Brain microvascular endothelial cell (primary cell): ENCODE data around the gene FOXRED2.

ENCODE experiments used
- DNase-seq: peaks from one replicate; pipeline ENCODE4 v3.0.0-alpha.2; 2020
- H3K27ac ChIP-seq: fragments of 250-450 bp; sonication (Bioruptor Pico); 2 replicates; pipeline ENCODE4 v1.5.1; 2020; ENCODE audit warnings: mild to moderate bottlenecking, moderate library complexity
- H3K27me3 ChIP-seq: fragments of 250-450 bp; sonication (Bioruptor Pico); replicated peaks from 2 replicates; pipeline ENCODE4 v1.5.1; 2020; ENCODE audit warnings: mild to moderate bottlenecking
- H3K36me3 ChIP-seq: fragments of 250-450 bp; sonication (Bioruptor Pico); replicated peaks from 2 replicates; pipeline ENCODE4 v1.5.1; 2020; ENCODE audit warnings: mild to moderate bottlenecking
- H3K4me3 ChIP-seq: 2 replicates; pipeline ENCODE4 v1.5.1; 2011; ENCODE audit warnings: low read depth, mild to moderate bottlenecking, control low read depth, low read length, moderate library complexity
- in situ Hi-C: cut with HindIII; loops from 2 replicates; pipeline ENCODE4 v1.10.0; 2017; ENCODE audit warnings: low sequenced_read_pairs, low pct_ligation_motif_present
- TF ChIP-seq, protein P1 (sequence below): IDR thresholded peaks from 2 replicates; pipeline ENCODE4 v1.5.1; 2011; ENCODE audit warnings: low read depth, mild to moderate bottlenecking, moderate library complexity, low read length, control low read depth, inconsistent platforms; ENCODE audit errors: missing control alignments

FOXRED2 gene

GRCh38 chr22:36471341-36471821 lies 35.5 kb downstream of the FOXRED2 start:
- DNase-seq, result peak; percentile 59
- H3K36me3 ChIP-seq, result peaks cover 31% of the 10 kb centered on the region
- H3K4me3 ChIP-seq, result no peak overlapping the region
- in situ Hi-C loops, result loop anchor here (25.0 kb wide), 1 partner anchor 134 kb away; no protein-coding TSS in a partner anchor
- peak overlapping the region; percentile 74 for H3K27ac ChIP-seq
- no peaks in the 10 kb centered on the region for H3K27me3 ChIP-seq
- TF ChIP-seq, protein P1, sequence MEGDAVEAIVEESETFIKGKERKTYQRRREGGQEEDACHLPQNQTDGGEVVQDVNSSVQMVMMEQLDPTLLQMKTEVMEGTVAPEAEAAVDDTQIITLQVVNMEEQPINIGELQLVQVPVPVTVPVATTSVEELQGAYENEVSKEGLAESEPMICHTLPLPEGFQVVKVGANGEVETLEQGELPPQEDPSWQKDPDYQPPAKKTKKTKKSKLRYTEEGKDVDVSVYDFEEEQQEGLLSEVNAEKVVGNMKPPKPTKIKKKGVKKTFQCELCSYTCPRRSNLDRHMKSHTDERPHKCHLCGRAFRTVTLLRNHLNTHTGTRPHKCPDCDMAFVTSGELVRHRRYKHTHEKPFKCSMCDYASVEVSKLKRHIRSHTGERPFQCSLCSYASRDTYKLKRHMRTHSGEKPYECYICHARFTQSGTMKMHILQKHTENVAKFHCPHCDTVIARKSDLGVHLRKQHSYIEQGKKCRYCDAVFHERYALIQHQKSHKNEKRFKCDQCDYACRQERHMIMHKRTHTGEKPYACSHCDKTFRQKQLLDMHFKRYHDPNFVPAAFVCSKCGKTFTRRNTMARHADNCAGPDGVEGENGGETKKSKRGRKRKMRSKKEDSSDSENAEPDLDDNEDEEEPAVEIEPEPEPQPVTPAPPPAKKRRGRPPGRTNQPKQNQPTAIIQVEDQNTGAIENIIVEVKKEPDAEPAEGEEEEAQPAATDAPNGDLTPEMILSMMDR, result no peak

- DNase-seq, result peak; percentile 43
- TF ChIP-seq, protein P1, result no peak
- Histone ChIP-seq H3K27me3 (no peaks in the 10 kb centered on the region), H3K36me3 (peaks cover 27% of the 10 kb centered on the region), H3K27ac (peak overlapping the region; percentile 74), H3K4me3 (no peak overlapping the region)
- in situ Hi-C loops, result loop anchor here (25.0 kb wide), 1 partner anchor 134 kb away; no protein-coding TSS in a partner anchor
These were observed 35.9 kb downstream of the FOXRED2 start for GRCh38 chr22:36470994-36471331.

DNA sequence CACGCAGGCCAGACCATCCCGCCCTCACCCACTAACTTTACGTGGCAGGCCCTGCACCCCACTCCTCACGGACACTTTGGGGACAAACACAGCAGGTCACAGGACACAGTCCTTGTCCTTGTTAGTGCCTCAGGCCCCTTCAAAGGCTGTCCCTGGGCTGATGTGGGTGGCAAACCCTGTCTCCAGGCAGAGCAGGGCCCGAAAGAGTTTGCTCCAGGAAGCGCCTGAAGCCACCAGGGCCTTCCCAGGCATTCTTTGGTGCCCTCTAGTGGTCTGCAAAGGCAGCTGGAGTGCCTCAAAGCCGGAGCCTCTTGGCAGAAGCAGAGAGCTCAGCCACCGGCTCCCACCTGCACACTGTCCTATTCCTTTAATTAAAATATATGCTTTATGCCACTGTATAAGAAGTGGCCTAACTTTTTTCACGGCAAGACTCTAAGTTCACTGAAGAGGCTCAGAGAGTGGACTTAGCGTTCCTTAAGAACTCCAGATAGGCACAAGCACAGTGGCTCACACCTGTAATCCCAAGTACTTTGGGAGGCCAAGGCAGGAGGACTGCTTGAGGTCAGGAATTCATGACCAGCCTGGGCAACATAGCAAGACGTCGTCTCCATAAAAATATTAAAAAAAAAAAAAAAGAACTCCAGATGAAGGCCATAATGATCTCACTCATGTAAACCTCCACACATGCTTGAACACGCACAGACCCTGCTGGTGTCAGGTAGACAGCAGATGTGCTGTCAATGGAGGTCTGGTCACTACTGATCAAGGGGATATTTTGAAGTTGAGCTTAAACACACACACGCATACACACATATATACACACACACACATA lies 36.5 kb downstream of the FOXRED2 start:
- H3K27ac ChIP-seq, result peak overlapping the region; percentile 74
- TF ChIP-seq, protein P1, result peak; percentile 97
- in situ Hi-C loops, result loop anchor here (25.0 kb wide), 1 partner anchor 133 kb away; no protein-coding TSS in a partner anchor
- no peaks in the 10 kb centered on the region for H3K27me3 ChIP-seq
- H3K36me3 ChIP-seq, result peaks cover 21% of the 10 kb centered on the region
- DNase-seq, result peak; percentile 85
- H3K4me3 ChIP-seq, result no peak overlapping the region

GRCh38 chr22:36469094-36469710 lies 37.6 kb downstream of the FOXRED2 start:
- TF ChIP-seq, protein P1, result no peak
- Histone ChIP-seq H3K4me3 (no peak overlapping the region), H3K27ac (no peak overlapping the region), H3K36me3 (peaks cover 11% of the 10 kb centered on the region), H3K27me3 (no peaks in the 10 kb centered on the region)
- in situ Hi-C loops, result loop anchor here (25.0 kb wide), 1 partner anchor 132 kb away; no protein-coding TSS in a partner anchor
- no peak for DNase-seq

GRCh38 chr22:36467946-36468345 lies 38.9 kb downstream of the FOXRED2 start:
- H3K27ac ChIP-seq, result peak overlapping the region; percentile 98
- in situ Hi-C loops, result loop anchor here (25.0 kb wide), 1 partner anchor 131 kb away; no protein-coding TSS in a partner anchor
- no peaks in the 10 kb centered on the region for H3K27me3 ChIP-seq
- H3K4me3 ChIP-seq, result no peak overlapping the region
- DNase-seq, result peak; percentile 94
- peaks cover 3% of the 10 kb centered on the region for H3K36me3 ChIP-seq
- TF ChIP-seq, protein P1, result no peak
